NCI-H2107 (cell line): ENCODE results near the gene CCDC177.

Experiments
- DNase-seq: peaks from one replicate; lab custom pipeline; 2025; lab: John Stamatoyannopoulos, UW

Gene CCDC177

GRCh38 chr14:69529563-69529962, 45.1 kb downstream of the CCDC177 start:
- no peak for DNase-seq

- DNase-seq, result no peak
Measured at GRCh38 chr14:69528930-69529329, 45.7 kb downstream of the CCDC177 start.

DNA sequence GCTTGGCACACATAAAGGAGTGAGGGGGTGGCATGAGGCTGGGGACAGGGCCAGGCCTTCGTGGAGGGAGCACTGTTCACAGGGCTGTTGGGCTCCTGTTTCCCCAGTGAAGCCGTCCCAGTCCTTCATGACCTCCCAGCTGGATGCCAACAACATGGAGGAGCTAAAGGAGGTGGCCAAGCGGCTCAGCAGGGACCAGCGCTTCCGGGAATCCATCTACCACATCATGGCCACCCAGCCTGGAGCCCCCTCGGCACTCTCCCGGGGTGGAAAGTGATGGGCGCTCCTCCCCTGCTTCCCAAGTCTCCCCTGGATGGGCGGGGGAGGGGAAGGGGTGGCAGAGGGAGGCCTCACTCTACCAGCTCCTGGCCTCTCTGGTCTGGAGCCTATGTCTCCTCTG, 46.5 kb downstream of the CCDC177 start:
- DNase-seq, result no peak

GRCh38 chr14:69527635-69528034, 47.0 kb downstream of the CCDC177 start:
- DNase-seq, result no peak

DNA sequence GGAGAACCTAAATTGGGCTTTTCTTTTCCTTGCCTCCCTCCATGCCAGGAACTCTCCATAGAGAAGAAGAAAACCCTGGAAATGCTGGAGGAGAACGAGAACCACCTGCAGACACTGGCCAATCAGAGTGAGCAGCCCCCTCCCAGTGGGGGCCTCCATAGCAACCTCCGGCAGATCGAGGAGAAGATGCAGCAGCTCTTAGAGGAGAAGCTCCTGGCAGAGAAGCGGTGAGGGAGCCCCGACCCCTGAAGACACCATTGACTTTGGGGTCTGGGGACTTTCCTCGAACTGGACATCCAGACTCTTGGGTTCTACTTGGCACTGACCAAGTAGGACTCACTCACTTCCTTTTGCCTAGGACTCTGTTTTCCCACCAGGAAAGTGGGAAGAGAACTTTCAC, 48.8 kb downstream of the CCDC177 start:
- no peak for DNase-seq

GRCh38 chr14:69522026-69522425, 52.6 kb downstream of the CCDC177 start:
- DNase-seq, result no peak
